Amygdala (tissue), 56 donors: Measurements from ENCODE around the gene CORO2B.
"Not testable (repeated sequence)": the region's sequence is repeated elsewhere in the genome, so short reads cannot be mapped to it uniquely, and the experiment has no call there.

Experiments
- DNase-seq, 56 donors: peaks; one replicate each; lab custom pipeline; 2025; lab: John Stamatoyannopoulos, UW

The CORO2B gene

DNA sequence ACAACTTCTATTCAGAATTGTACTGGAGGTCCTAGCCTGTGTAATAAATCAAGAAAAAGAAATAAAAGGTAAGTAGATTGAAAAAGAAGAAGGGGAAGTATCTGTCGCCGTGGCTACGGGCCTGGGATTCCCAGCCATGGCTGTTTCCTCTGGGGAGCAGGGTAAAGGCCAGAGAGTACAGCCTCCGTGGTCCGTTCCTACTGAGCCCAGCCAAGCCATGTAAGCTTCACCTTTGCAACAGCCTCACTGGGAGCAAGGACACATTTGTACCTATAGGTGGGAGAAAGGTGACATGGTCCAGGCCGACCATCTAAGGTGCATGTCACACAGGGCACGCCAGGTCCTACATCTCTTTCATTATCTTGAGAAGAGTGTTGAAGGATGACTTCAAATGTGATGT is 170.6 kb downstream of the CORO2B start:
- no peak for DNase-seq

DNA sequence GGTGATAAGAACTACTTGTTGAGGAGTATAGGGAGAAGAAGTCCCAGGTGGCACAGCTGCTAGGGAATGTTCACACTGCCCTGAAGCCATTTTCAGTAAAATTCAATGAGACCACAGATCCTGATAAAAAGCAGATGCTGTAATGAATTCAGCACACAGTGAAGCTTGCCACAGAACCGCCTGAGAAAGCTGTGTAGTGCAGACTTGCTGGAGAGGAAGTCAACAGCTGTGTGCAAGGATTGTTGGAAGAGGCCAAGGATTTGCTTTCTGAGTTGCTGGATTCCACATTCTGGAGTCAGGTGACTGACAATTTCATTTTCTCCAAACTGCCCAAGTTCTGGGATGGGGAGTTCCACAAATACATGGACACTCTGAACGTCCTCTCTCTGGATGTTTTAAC is 171.0 kb downstream of the CORO2B start:
- DNase-seq = no peak

GRCh38 chr15:68751622-68752021 is 172.8 kb downstream of the CORO2B start:
- no peak for DNase-seq

DNA sequence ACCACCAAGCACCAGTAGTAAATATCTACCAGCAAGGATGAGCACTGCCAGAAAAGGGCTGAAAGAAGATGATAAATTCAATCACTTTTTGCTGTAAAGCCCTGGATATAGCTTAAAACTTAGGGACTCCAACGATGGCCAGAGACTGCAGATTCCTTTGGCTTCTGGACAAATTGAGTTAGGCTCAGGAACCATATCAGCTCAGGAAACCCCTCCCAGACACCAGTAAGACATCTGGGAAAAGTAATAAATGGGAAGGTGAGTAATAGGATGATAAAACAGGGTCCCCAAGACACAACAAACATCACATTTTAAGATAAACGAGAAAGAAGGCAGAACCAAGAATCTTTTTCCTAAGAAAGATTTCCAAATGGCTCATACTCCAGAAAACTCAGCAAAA is 176.9 kb downstream of the CORO2B start:
- no peak for DNase-seq

DNA sequence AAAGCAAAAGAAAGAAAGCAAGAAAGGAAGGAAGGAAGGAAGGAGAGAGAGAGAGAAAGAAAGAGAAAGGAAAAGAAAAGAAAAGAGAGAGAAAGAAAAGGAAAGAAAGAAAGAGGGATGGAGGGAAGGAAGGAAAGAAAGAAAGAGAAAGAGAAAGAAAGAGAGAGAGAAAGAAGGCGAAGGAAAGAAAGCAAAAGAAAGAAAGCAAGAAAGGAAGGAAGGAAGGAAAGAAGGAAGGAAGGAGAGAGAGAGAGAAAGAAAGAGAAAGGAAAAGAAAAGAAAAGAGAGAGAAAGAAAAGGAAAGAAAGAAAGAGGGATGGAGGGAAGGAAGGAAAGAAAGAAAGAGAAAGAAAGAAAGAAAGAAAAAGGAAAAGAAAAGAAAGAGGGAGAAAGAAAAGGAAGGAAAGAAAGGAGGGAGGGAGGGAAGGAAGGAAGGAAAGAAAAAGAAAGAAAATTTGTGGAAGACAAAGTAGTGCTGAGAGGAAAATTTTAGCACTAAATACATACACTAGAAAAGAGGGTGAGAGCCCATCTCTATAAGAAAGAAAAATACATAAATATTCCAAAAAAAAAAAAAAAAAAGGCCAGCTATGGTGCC is 181.3 kb downstream of the CORO2B start:
- DNase-seq = not testable (repeated sequence)

DNA sequence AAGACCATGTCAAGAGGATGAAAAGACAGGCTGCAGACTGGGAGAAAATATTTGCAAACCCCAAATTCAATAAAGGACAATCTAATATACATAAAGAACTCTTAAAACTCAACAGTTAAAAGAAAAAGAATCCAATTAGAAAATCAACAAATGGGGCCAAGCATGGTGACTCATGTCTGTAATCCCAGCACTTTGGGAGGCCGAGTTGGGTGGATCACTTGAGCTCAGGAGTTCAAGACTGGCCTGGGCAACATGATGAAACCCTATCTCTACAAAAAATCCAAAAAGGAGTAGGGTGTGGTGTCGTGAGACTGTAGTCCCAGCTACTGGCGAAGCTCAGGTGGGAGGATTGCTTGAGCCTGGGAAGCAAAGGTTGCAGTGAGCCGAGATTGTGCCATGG is 184.3 kb downstream of the CORO2B start:
- no peak for DNase-seq

- no peak for DNase-seq
Observed at GRCh38 chr15:68764090-68764489, 185.3 kb downstream of the CORO2B start.

- no peak for DNase-seq
Observed at GRCh38 chr15:68765602-68766368, 187.0 kb downstream of the CORO2B start.

DNA sequence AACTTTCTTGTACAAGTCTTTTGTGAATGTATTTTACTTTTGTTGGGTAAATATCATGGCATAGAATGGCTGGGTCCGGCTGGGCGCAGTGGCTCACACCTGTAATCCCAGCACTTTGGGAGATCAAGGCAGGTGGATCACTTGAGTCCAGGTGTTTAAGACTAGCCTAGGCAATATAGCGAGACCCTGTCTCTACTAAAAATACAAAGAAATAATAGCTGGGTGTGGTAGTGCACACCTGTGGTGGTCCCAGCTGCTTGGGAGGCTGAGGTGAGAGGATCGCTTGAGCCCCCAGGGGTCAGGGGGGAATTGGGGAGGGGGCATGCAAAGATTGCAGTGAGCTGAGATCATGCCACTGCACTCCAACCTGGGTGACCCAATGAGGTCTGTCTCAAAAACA is 189.0 kb downstream of the CORO2B start:
- DNase-seq = no peak

- no peak for DNase-seq
Observed at GRCh38 chr15:68768321-68768720, 189.5 kb downstream of the CORO2B start.

DNA sequence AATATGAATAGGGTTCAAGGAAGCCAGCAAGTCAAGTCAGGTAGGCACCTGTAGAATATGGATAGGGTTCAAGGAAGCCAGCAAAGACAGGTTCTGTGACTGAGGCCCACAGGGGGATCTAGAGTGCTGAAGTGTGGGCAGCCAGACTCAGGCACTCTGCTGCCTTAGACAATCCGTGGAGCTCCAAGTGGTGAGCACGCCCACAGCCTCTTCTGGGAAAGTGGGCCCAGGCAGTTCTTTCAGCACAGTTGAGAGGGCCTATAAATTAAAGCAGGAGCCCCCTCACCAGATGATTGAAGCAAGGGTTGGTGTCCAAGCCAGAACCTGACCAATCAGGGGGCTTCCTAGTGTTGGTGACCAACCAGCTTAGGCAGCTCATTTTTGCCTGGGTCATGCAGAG is 190.9 kb downstream of the CORO2B start:
- no peak for DNase-seq

- DNase-seq = no peak
Observed at GRCh38 chr15:68770216-68770615, 191.4 kb downstream of the CORO2B start.

GRCh38 chr15:68773036-68773435 is 194.2 kb downstream of the CORO2B start:
- no peak for DNase-seq

DNA sequence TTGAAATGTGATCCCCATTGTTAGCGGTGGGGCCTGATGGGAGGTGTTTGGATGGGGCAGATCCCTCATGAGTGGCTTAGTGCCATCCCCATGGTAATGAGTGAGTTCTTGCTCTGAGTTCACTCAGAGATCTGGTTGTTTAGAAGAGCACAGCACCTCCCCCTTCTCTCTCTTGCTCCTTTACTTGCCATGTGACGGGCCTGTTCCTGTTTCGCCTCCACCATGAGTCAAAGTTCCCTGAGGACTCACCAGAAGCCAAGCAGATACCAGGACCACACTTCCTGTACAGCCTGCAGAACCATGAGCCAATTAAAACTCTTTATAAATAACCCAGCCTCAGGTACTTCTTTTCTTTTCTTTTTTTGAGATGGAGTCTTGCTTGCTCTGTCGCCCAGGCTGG is 195.3 kb downstream of the CORO2B start:
- no peak for DNase-seq

- no peak for DNase-seq
Observed at GRCh38 chr15:68774521-68775235, 195.9 kb downstream of the CORO2B start.

- no peak for DNase-seq
Observed at GRCh38 chr15:68775236-68775577, 196.4 kb downstream of the CORO2B start.

DNA sequence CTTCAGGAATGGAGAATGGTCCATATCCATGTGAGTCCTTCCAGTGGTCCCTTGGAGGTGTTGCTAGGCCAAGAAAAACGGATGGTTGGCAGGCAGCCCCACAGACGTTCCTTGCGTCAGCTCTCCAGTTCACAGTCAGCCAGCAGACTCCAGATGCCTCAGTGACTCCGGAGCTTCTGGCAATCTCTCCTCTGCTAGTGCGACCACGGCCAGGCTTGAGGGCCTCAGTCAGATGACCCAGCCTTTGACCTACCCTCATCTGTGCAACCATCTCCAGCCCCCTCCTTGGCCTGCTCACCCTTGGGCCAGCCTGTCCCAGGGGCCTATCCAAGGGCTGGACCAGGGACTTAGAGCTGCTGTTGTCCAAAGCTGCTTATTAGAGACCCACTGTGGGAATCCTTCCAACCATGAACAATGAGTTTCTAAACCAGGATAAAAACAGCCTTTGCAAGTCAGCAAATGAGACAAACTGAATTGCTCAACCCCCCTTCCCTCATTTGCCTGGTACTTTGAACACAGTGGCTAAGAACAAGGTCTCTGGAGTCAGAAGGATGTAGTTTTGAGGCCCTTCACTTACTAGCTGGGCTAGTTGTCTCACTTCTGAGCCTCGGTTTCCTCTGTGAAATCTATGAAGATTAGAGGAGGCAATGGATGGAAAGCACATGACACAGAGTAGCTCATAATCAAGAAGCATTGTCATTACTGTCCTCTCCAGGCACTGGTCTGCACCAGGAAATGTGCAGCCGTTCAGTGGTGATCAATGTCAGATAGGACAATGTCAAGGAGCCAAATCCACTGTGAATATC is 197.1 kb downstream of the CORO2B start:
- peak in 46 of 56 donors; percentile 24 to 90 (median 60) for DNase-seq

GRCh38 chr15:68776477-68777270 is 197.9 kb downstream of the CORO2B start:
- no peak for DNase-seq
